ENCODE data around the gene PKHD1.

The PKHD1 gene

DNA sequence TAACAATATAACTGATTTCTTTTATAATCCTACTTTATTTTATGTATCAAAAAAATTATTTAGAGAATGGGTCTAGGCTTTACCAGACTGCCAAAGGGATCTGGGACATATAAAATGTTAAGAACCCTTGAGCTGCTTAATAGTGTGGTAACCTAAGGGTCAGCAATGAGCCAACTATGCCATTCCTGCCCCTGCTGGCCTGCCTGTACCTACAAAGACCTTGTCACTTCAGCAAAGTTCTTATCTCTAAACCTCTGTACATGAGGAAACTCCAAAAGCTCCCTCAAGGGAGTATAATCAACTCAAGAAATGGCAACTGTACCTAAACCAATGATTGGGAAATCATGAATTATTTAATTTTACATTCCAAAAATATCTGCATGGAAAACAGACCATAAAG, 266.9 kb downstream of the PKHD1 start:
- Mint-ChIP-seq H3K27ac (no peak overlapping the region), H3K36me3 (no peaks in the 10 kb centered on the region), H3K4me3 (no peak overlapping the region), H3K4me1 (no peaks in the 10 kb centered on the region), H3K9me3 (no peaks in the 10 kb centered on the region)
- ATAC-seq (no peak), DNase-seq (ENCODE audit: low spot score in 2 of 2) (no peak)

DNA sequence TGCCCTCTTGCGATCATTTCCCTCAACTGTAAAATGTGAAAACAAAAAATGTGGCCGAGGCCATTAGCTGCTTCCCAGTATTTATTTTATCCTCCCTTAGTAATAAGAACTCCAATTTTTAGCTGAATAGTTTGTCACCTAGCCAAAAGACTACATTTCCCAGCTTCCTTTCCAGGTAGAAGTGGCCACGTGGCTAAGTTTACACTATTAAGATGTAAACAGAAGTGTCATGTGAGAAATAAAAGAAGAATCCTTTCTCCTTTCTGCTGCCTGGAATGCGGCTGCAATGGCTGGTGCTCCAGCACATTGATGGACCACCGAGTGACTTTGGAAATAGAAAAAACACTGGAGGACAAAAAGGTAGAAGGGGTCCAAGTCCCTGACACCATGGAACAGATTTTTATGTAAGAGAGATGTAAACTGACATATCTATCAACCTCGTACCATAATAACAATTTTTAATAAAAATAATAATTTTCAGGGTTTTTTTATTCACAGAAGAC, 268.8 kb downstream of the PKHD1 start:
- H3K36me3 Mint-ChIP-seq, result no peaks in the 10 kb centered on the region
- no peaks in the 10 kb centered on the region for H3K4me1 Mint-ChIP-seq

DNA sequence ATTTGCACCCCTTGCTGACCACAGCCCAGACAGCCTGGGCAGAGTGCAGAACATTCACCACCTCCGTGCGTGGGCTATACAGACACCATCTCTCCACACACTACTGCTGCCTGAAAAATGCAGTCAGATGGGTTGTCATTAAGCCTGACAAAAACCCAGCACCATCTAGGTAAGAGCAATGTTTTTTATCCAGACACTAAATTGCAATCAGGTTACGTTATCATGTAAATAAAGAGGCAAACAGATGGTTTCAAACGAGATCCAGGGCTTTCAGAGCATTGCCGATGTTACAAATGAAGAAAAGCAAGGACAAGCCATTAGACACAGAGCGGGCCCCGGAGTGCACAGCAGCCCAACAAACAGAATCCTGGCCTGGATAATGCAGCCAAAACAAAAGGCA, 269.6 kb downstream of the PKHD1 start:
- ATAC-seq (no peak), DNase-seq (ENCODE audit: low spot score in 2 of 2) (no peak)
- Mint-ChIP-seq H3K9me3 (no peaks in the 10 kb centered on the region), H3K4me3 (no peak overlapping the region), H3K27ac (no peak overlapping the region), H3K4me1 (no peaks in the 10 kb centered on the region), H3K36me3 (no peaks in the 10 kb centered on the region)

More for the DNA sequence above, 268.8 kb downstream of the PKHD1 start:
- Mint-ChIP-seq H3K9me3 (no peaks in the 10 kb centered on the region), H3K4me3 (no peak overlapping the region), H3K27ac (no peak overlapping the region)
- no peak for DNase-seq (ENCODE audit: low spot score in 2 of 2)
- no peak for ATAC-seq

DNA sequence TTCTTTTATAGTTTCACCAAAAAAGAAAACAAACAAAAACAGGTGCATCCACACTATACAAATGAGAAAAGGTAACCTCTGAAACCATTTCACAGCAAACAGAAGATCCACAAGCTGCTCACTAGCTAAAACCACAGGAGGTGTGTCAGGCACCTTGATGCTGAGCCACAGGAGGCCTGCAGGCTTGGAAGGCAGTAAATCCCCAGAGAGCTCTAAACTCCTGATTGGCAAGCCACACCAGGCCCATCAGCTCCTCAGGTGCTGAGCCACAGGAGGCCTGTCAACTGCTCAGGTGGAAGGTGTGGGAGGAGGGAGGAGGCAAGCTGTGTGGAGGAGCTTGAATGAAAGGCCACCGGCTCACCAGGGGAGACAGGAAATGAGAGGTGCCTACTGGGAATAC, 273.0 kb downstream of the PKHD1 start:
- Mint-ChIP-seq H3K27ac (no peak overlapping the region), H3K4me1 (no peaks in the 10 kb centered on the region), H3K9me3 (no peaks in the 10 kb centered on the region), H3K36me3 (no peaks in the 10 kb centered on the region), H3K4me3 (no peak overlapping the region)
- ATAC-seq (no peak), DNase-seq (ENCODE audit: low spot score in 2 of 2) (no peak)

DNA sequence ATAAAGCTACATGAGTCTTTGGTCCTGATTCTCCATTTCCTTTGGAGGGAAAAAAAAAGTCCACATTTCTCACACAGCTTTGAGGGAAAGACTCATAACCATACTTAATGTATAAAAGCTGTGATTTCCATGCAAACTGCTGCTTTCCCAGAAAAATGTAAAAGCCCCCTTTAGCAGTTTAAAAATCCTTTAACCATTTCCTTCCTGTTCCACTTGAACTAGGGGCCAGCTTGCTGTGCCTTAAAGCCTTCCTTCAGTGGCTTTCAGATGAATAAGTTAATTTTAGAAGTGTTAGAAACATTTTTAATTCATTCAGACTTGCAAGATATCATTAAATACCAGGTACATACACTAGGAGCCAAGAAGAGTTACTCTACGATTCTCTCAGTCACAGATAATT, 273.5 kb downstream of the PKHD1 start:
- no peak overlapping the region for H3K27ac Mint-ChIP-seq
- no peaks in the 10 kb centered on the region for H3K9me3 Mint-ChIP-seq
- H3K36me3 Mint-ChIP-seq, result no peaks in the 10 kb centered on the region
- no peaks in the 10 kb centered on the region for H3K4me1 Mint-ChIP-seq
- no peak overlapping the region for H3K4me3 Mint-ChIP-seq
- no peak for ATAC-seq
- DNase-seq (ENCODE audit: low spot score in 2 of 2), result no peak

DNA sequence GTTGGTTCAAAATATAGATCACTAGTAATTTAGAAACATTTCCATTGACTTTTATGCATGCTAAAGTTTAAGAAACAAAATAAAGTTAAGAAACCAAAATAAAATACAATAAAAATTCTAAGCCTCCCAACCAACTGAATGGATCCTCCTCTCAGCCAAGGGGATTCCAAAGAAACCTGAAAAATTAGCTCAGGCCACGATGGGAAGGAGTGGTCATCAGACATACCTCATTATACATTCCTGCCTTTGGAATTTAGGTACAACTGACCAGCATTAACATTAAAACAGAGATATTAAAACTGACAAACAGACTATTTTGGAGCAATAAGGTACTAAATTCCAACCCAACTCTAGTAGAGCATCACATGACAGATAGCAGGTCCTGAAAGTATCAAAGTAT, 275.2 kb downstream of the PKHD1 start:
- H3K4me1 Mint-ChIP-seq, result no peaks in the 10 kb centered on the region
- H3K9me3 Mint-ChIP-seq, result no peaks in the 10 kb centered on the region
- no peak overlapping the region for H3K4me3 Mint-ChIP-seq
- H3K36me3 Mint-ChIP-seq, result no peaks in the 10 kb centered on the region
- DNase-seq (ENCODE audit: low spot score in 2 of 2) (no peak), ATAC-seq (no peak)
- H3K27ac Mint-ChIP-seq, result no peak overlapping the region

DNA sequence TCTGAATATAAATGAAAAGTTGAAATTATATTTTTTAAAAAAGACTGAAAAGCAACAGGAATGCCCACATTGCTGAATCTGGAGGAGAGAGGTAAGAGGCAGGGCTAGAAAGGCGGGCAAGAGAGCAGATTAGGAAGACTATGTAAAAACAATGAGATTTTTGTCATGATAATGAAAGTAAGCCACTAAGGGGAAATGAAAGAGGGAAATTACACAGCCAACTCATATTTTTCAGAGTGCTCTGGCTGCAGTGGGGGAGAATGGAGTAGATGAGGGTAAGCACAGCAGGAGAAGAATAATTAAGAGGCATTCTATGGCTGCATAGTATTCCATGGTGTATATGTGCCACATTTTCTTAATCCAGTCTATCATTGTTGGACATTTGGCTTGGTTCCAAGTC, 281.9 kb downstream of the PKHD1 start:
- Mint-ChIP-seq H3K4me1 (no peaks in the 10 kb centered on the region), H3K36me3 (no peaks in the 10 kb centered on the region), H3K9me3 (peaks cover 6% of the 10 kb centered on the region), H3K27ac (no peak overlapping the region), H3K4me3 (no peak overlapping the region)
- DNase-seq (ENCODE audit: low spot score in 2 of 2) (no peak), ATAC-seq (no peak)

DNA sequence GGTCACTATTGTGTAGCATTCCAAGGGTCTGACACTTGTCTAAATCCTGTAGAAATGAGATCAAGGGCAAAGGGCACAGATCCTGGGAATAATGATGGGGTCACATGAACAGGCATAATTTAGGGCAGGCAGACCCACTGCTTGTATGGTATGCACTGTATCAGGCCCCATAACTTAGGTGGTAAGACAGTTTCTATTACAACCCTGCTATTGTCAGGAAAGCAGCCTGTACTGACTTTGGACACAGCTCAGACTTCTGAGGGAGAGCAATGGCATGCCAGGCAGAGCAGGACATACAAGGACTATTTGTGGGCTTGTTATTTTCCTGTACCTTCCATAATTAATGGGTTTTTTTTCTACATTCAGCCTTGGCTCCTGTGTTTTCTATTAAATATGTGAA, 286.8 kb downstream of the PKHD1 start:
- Mint-ChIP-seq H3K36me3 (no peaks in the 10 kb centered on the region), H3K4me3 (no peak overlapping the region), H3K27ac (no peak overlapping the region), H3K4me1 (no peaks in the 10 kb centered on the region), H3K9me3 (peaks cover 12% of the 10 kb centered on the region)
- ATAC-seq, result no peak
- DNase-seq (ENCODE audit: low spot score in 2 of 2), result no peak

DNA sequence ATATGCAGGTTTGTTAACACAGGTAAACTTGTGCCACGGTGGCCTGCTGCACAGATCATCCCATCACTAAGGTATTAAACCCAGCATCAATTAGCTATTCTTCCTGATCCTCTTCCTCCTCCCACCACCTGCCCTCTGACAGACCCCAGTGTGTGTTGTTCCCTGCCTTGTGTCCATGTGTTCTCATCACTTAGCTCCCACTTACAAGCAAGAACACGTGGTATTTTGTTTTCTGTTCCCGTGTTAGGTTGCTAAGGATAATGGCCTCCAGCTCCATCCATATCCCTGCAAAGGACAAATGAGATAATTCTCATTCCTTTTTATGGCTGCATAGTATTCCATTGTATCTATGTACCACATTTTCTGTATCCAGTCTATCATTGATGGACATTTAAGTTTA, 294.0 kb downstream of the PKHD1 start:
- Mint-ChIP-seq H3K36me3 (no peaks in the 10 kb centered on the region), H3K4me1 (no peaks in the 10 kb centered on the region), H3K4me3 (no peak overlapping the region), H3K9me3 (peaks cover 15% of the 10 kb centered on the region), H3K27ac (no peak overlapping the region)
- DNase-seq (ENCODE audit: low spot score in 2 of 2), result no peak
- ATAC-seq, result no peak

DNA sequence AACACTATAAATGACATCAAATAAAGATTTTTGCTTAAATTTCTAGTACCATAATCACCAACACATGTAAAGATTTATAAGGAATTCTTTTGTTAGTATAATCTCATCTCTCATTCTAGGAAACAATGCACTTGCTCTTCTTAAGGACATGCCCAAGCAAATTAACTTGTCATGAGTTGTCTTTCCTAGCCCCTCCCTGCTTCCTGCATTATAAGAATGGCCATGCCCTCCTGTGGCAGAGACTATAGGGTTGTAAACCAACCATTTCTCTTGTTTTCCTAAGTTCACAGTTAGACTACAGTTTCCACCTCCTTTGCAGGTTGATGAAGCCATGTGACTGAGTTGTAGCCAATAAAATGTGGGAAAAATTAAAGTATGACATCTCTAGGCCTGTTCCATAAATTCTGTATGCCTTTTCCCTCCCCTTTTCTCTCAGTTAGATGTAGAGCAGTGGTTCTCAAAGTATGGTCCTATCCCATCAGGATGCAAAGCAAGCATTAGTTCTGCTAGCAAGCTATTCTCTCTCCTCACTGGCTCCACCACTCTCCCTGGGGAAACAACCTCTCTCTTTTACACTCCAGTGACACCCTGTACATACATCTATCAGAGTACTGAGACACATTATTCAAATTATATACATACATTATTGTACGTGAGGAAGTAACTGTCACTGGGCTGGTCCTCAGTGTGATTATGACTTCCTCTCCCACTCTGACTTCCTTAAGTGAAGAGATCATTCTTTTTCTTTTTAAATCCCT, 295.0 kb downstream of the PKHD1 start:
- ATAC-seq, result no peak
- no peaks in the 10 kb centered on the region for H3K36me3 Mint-ChIP-seq
- no peak for DNase-seq (ENCODE audit: low spot score in 2 of 2)

DNA sequence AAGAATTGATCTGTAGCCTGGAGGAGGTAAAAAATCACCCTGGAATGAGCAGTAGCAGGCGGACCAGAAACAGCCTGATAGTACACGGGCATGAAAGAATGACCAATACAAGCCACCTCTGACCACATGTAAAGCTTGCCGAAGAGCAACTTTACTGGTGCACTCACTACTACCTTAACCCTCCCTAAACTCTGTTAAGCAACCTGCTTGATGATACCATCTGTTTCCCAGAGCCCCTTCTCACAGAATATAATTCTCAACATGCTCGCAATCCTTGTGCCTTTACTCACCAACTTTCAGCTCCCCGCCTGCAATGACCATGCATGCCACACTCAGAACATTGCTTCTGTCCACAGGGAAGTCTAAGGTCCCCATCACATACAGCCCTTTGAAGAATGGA, 296.5 kb downstream of the PKHD1 start:
- H3K4me1 Mint-ChIP-seq, result no peaks in the 10 kb centered on the region
- no peak overlapping the region for H3K27ac Mint-ChIP-seq
- no peak for ATAC-seq

More for the DNA sequence above, 295.0 kb downstream of the PKHD1 start:
- no peak overlapping the region for H3K27ac Mint-ChIP-seq
- no peaks in the 10 kb centered on the region for H3K4me1 Mint-ChIP-seq
- no peak overlapping the region for H3K4me3 Mint-ChIP-seq
- H3K9me3 Mint-ChIP-seq, result peaks cover 15% of the 10 kb centered on the region

DNA sequence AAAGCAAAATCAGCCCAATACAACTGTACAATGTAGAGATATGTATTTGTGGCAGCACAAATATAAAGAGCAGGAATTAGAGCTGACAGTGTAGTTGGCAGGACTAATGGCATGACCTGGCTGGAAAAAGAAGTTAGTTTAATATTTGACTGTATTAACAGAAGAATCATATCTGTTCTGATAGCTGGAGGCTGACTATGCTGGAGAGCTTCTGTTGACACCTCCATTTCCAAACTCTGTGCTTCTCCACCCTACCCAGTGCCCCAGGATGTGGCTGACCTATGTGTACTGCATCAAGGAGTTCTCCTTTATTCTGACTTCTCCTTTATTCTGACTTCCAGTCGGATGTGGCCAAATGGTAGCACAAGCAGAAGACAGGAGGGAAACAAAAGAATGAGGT, 299.3 kb downstream of the PKHD1 start:
- Mint-ChIP-seq H3K9me3 (peaks cover 6% of the 10 kb centered on the region), H3K4me1 (no peaks in the 10 kb centered on the region), H3K27ac (no peak overlapping the region), H3K4me3 (no peak overlapping the region), H3K36me3 (no peaks in the 10 kb centered on the region)
- ATAC-seq (no peak), DNase-seq (ENCODE audit: low spot score in 2 of 2) (no peak)

More for the DNA sequence above, 296.5 kb downstream of the PKHD1 start:
- no peak for DNase-seq (ENCODE audit: low spot score in 2 of 2)
- no peaks in the 10 kb centered on the region for H3K36me3 Mint-ChIP-seq
- peaks cover 9% of the 10 kb centered on the region for H3K9me3 Mint-ChIP-seq
- H3K4me3 Mint-ChIP-seq, result no peak overlapping the region

DNA sequence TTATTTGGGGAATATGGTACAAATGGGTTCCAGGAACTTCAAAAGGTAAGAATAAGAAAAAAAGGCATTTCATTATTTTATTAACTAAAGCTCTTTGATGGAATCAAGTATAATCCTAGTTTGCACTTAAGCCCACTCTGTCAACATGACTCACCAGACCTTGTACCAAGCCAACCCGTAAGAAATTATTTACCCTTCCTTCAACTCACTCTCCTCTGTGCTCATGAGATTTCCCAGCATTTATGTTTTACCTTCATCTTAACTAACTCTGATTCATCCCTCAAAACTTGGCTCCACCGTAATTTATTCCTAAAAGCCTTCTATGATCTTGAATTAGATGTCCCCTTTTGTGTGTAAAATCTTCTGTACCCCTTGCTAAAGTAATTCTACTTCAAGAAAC, 308.7 kb downstream of the PKHD1 start:
- DNase-seq (ENCODE audit: low spot score in 2 of 2) (no peak), ATAC-seq (no peak)
- Mint-ChIP-seq H3K4me3 (no peak overlapping the region), H3K36me3 (no peaks in the 10 kb centered on the region), H3K9me3 (peaks cover 3% of the 10 kb centered on the region), H3K27ac (no peak overlapping the region), H3K4me1 (no peaks in the 10 kb centered on the region)

DNA sequence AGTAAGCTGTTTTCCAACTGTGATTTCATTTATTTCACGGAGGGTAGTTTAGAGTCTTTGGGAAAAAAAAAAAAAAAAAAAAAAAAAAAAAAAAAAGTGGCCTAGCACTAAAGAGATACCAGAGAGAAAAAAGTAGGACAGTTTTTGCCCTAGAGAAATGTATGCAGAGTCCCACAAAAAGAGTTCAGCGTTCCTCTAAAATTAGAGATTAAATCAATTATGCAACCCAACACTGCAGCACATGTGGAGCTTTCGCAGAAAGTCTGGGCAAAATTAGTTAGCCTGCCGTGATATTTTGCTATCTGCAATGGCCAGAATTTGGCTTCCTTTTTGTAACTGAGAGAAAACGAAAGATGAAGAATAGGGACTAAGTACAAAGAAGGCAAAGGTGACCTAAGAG, 309.8 kb downstream of the PKHD1 start:
- no peaks in the 10 kb centered on the region for H3K36me3 Mint-ChIP-seq
- ATAC-seq, result no peak
- H3K4me3 Mint-ChIP-seq, result no peak overlapping the region
- H3K9me3 Mint-ChIP-seq, result peaks cover 3% of the 10 kb centered on the region
- DNase-seq (ENCODE audit: low spot score in 2 of 2), result no peak
- H3K27ac Mint-ChIP-seq, result no peak overlapping the region
- no peaks in the 10 kb centered on the region for H3K4me1 Mint-ChIP-seq

DNA sequence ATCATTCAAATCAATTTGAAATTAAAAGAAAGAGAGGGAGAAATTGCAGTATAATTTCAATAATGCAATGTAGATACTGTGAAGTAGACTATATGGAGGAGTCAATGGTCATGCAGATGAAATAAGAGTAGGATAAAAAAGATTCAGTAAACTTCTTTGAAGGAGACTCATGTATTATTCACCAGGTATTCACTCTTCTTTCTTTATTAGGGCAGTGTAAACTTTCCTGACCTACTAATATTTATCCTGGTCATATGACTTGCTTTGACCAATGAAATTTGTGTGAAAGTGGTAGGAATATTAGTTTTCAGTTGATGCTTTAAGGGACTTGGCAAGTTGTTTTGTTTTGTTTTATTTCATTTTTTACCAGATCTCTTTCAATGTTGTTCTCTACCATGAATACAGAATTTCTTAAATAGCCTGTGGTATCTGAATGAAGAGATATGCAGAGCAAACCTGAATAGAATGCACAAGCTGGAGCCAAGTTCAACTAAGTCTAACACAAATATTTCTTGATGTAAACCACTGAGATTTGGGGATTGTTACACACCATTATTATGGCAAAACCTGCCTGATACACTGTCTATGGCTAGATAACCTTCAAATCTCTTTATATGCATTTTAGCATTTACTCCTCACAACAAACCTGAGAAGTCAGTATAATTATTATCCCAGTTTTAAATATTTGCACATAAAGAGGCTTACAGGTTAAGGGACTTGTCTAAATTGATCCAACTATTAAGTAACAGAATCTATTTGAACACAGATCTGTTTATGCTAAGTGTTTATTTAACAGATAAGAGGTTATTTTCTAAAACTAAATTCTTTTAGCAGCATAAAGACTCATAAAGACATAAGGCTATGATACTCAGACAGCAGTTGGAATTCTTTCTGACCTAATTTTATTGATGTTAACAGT, 311.2 kb downstream of the PKHD1 start:
- Mint-ChIP-seq H3K27ac (no peak overlapping the region), H3K4me3 (no peak overlapping the region), H3K4me1 (no peaks in the 10 kb centered on the region), H3K9me3 (peaks cover 6% of the 10 kb centered on the region), H3K36me3 (no peaks in the 10 kb centered on the region)
- ATAC-seq, result no peak
- no peak for DNase-seq (ENCODE audit: low spot score in 2 of 2)

DNA sequence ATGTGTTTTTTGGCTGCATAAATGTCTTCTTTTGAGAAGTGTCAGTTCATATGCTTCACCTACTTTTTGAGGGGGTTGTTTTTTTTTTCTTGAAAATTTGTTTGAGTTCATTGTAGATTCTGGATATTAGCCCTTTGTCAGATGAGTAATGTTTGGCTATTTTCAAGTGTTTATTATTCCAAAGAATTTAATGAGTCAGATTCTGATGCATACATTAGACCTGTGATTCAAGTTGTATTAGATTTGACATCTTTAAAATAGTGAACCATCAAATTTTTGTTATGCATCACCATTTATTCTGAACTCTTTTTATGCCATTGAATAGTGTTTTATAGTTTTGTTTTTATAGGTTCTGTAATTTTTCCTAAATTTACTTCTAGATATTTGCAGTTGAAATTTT, 319.3 kb downstream of the PKHD1 start:
- DNase-seq (ENCODE audit: low spot score in 2 of 2), result no peak
- Mint-ChIP-seq H3K9me3 (peaks cover 15% of the 10 kb centered on the region), H3K36me3 (no peaks in the 10 kb centered on the region), H3K27ac (no peak overlapping the region), H3K4me1 (no peaks in the 10 kb centered on the region), H3K4me3 (no peak overlapping the region)
- no peak for ATAC-seq
